ENCODE measurements around the gene PNMA6E.

PNMA6E gene

GRCh38 chrX:153388722-153389459, 12.3 kb downstream of the PNMA6E start:
- no peaks in the 10 kb centered on the region for H4K20me1 ChIP-seq (ENCODE audit: insufficient read depth, low read length)

GRCh38 chrX:153387987-153388721, 13.0 kb downstream of the PNMA6E start:
- no peak for TF ChIP-seq CTCF (IDR thresholded peaks at IDR 0.05; ENCODE audit: borderline replicate concordance, extremely low read depth, low read length, poor library complexity, severe bottlenecking)
- TF ChIP-seq EZH2 (IDR thresholded peaks at IDR 0.05; ENCODE audit: borderline replicate concordance, low read depth, low read length, severe bottlenecking): no peak
- Histone ChIP-seq H3K9ac (ENCODE audit: low read depth, low read length) (no peak overlapping the region), H3K9me3 (ENCODE audit: insufficient read depth, low read length, severe bottlenecking) (peaks cover 2% of the 10 kb centered on the region), H3K79me2 (ENCODE audit: insufficient read depth, low read length) (no peaks in the 10 kb centered on the region), H3K27ac (ENCODE audit: low read length) (no peak overlapping the region), H4K20me1 (ENCODE audit: insufficient read depth, low read length) (no peaks in the 10 kb centered on the region), H3K36me3 (ENCODE audit: insufficient read depth, low read length) (no peaks in the 10 kb centered on the region), H3K4me3 (ENCODE audit: low read depth in 1 of 2, low read length in 2 of 2) (no peak overlapping the region), H3K27me3 (ENCODE audit: insufficient read depth, low read length, poor library complexity) (no peaks in the 10 kb centered on the region), H3K4me2 (ENCODE audit: insufficient read depth, low read length) (no peak overlapping the region), H3K4me1 (ENCODE audit: insufficient read depth, low read length) (no peaks in the 10 kb centered on the region), H2AFZ (ENCODE audit: low read depth, low read length) (no peak overlapping the region)
- DNase-seq (no peak), ATAC-seq (ENCODE audit: insufficient read depth, low read depth) (no peak)

More at GRCh38 chrX:153388722-153389459, 12.3 kb downstream of the PNMA6E start:
- H3K4me2 ChIP-seq (ENCODE audit: insufficient read depth, low read length): no peak overlapping the region
- H3K9me3 ChIP-seq (ENCODE audit: insufficient read depth, low read length, severe bottlenecking): peaks cover 2% of the 10 kb centered on the region
- no peaks in the 10 kb centered on the region for H3K36me3 ChIP-seq (ENCODE audit: insufficient read depth, low read length)
- H3K4me1 ChIP-seq (ENCODE audit: insufficient read depth, low read length): no peaks in the 10 kb centered on the region
- no peak overlapping the region for H3K4me3 ChIP-seq (ENCODE audit: low read depth in 1 of 2, low read length in 2 of 2)
- TF ChIP-seq EZH2 (IDR thresholded peaks at IDR 0.05; ENCODE audit: borderline replicate concordance, low read depth, low read length, severe bottlenecking) (no peak), CTCF (IDR thresholded peaks at IDR 0.05; ENCODE audit: borderline replicate concordance, extremely low read depth, low read length, poor library complexity, severe bottlenecking) (no peak)
- no peaks in the 10 kb centered on the region for H3K79me2 ChIP-seq (ENCODE audit: insufficient read depth, low read length)
- H2AFZ ChIP-seq (ENCODE audit: low read depth, low read length): no peak overlapping the region
- H3K9ac ChIP-seq (ENCODE audit: low read depth, low read length): no peak overlapping the region
- ATAC-seq (ENCODE audit: insufficient read depth, low read depth) (0 out of 3 replicates have a peak, but pooled peaks have one; percentile 17), DNase-seq (no peak)
- no peak overlapping the region for H3K27ac ChIP-seq (ENCODE audit: low read length)
- no peaks in the 10 kb centered on the region for H3K27me3 ChIP-seq (ENCODE audit: insufficient read depth, low read length, poor library complexity)

GRCh38 chrX:153387345-153387744, 13.8 kb downstream of the PNMA6E start:
- TF ChIP-seq CTCF (IDR thresholded peaks at IDR 0.05; ENCODE audit: borderline replicate concordance, extremely low read depth, low read length, poor library complexity, severe bottlenecking) (no peak), EZH2 (IDR thresholded peaks at IDR 0.05; ENCODE audit: borderline replicate concordance, low read depth, low read length, severe bottlenecking) (no peak)
- no peak overlapping the region for H3K4me3 ChIP-seq (ENCODE audit: low read depth in 1 of 2, low read length in 2 of 2)
- ATAC-seq (ENCODE audit: insufficient read depth, low read depth) (no peak), DNase-seq (no peak)
- no peaks in the 10 kb centered on the region for H3K79me2 ChIP-seq (ENCODE audit: insufficient read depth, low read length)
- H4K20me1 ChIP-seq (ENCODE audit: insufficient read depth, low read length): no peaks in the 10 kb centered on the region
- H3K9me3 ChIP-seq (ENCODE audit: insufficient read depth, low read length, severe bottlenecking): peaks cover 2% of the 10 kb centered on the region
- H3K36me3 ChIP-seq (ENCODE audit: insufficient read depth, low read length): no peaks in the 10 kb centered on the region
- no peak overlapping the region for H3K4me2 ChIP-seq (ENCODE audit: insufficient read depth, low read length)
- no peak overlapping the region for H2AFZ ChIP-seq (ENCODE audit: low read depth, low read length)
- H3K27me3 ChIP-seq (ENCODE audit: insufficient read depth, low read length, poor library complexity): no peaks in the 10 kb centered on the region
- no peak overlapping the region for H3K9ac ChIP-seq (ENCODE audit: low read depth, low read length)
- no peaks in the 10 kb centered on the region for H3K4me1 ChIP-seq (ENCODE audit: insufficient read depth, low read length)
- H3K27ac ChIP-seq (ENCODE audit: low read length): no peak overlapping the region
